Esophagus muscularis mucosa (tissue), 3 donors: ENCODE data around the gene MRPL28.

Experiments used
- CTCF ChIP-seq, 3 experiments: fragments of 200-600 bp in 2 of 3; fragments of 450-650 bp in 1 of 3; sonication (generic) in 2 of 3; IDR thresholded peaks; one replicate each; pipeline ENCODE4 v1.5.1; 2017 to 2019; ENCODE audit warnings: antibody characterized with exemption in 3 of 3, mild to moderate bottlenecking in 2 of 3, moderate library complexity in 1 of 3
- POLR2A ChIP-seq: fragments of 450-650 bp; IDR thresholded peaks from one replicate; pipeline ENCODE4 v1.6.1; 2017; ENCODE audit warnings: antibody characterized with exemption, moderate library complexity, mild to moderate bottlenecking, low read depth

- TF ChIP-seq CTCF (IDR thresholded peaks at IDR 0.05) = no peak
- no peak for TF ChIP-seq POLR2A
Observed at GRCh38 chr16:373848-374615, 3.7 kb upstream of the MRPL28 start.
